ENCODE data around the gene LAMA2.

DNA sequence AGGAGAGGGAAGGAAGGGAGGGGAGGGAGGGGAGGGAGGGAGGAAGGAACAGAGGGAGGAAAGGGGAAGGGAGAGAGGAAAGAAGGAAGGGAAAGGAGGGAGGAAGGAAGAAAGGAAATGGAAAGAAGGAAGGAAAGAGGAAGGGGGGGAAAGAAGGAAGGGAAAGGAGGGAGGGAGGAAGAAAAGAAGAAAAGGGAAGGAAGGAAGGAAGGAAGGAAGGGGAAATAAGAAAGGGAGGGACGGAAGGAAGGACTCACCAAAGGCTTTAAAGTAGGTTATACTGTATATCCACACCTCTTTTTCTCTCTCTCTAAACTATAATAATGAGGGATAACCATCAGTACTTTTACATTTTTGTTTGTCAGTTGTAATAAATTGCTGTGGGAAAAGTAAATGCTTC is 502.2 kb downstream of the LAMA2 start:
- TF ChIP-seq, protein P1, sequence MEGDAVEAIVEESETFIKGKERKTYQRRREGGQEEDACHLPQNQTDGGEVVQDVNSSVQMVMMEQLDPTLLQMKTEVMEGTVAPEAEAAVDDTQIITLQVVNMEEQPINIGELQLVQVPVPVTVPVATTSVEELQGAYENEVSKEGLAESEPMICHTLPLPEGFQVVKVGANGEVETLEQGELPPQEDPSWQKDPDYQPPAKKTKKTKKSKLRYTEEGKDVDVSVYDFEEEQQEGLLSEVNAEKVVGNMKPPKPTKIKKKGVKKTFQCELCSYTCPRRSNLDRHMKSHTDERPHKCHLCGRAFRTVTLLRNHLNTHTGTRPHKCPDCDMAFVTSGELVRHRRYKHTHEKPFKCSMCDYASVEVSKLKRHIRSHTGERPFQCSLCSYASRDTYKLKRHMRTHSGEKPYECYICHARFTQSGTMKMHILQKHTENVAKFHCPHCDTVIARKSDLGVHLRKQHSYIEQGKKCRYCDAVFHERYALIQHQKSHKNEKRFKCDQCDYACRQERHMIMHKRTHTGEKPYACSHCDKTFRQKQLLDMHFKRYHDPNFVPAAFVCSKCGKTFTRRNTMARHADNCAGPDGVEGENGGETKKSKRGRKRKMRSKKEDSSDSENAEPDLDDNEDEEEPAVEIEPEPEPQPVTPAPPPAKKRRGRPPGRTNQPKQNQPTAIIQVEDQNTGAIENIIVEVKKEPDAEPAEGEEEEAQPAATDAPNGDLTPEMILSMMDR (IDR thresholded peaks at IDR 0.05), result no peak
- no peak for TF ChIP-seq POLR2AphosphoS5 (IDR thresholded peaks at IDR 0.05)
- no peak for TF ChIP-seq EP300 (IDR thresholded peaks at IDR 0.05)

Data from stomach (tissue), 4 donors.